GM19397 (cell line): ENCODE data around the gene OLFML2A.

Experiments used
- ATAC-seq: cut with Tn5 transposase; IDR thresholded peaks from one replicate; pipeline ENCODE4 v1.9.1; 2021; ENCODE audit warnings: mild to moderate bottlenecking, moderate library complexity; ENCODE audit not compliant: unreplicated experiment

OLFML2A gene

GRCh38 chr9:124794902-124795491, 18.1 kb downstream of the OLFML2A start:
- no peak for ATAC-seq

GRCh38 chr9:124795881-124796431, 19.0 kb downstream of the OLFML2A start:
- no peak for ATAC-seq

GRCh38 chr9:124797343-124798103, 20.6 kb downstream of the OLFML2A start:
- ATAC-seq, result no peak

DNA sequence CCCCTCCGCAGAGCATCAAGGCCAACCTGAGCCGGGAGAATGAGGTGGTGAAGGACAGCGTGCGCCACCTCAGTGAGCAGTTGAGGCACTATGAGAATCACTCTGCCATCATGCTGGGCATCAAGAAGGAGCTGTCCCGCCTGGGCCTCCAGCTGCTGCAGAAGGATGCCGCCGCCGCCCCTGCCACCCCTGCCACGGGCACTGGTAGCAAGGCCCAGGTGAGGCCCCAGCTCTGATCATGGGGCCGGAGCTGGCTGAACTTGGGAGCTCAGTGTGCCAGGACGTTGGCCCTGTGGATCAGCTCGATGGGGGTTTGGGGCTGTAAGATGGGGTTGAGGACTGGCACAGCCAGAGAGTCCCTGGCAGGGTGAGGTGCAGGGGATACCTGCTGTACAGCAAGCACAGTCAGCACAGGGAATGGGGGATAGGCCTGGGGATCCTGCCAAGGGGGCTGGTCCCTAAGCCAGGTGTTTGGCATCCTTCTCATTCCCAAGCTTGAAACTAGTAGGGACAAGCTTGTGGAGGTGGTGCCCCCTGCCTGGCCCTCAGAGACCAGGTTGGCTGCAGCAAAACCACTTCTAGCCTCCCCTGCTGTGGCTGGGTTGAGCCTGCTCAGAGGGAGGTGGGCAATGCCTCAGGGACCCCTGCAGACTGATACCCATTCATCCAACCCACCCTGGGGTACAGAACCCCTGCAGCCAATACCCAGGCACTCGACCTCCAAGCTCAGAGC, 22.5 kb downstream of the OLFML2A start:
- no peak for ATAC-seq

- ATAC-seq, result no peak
Measured at GRCh38 chr9:124800306-124801259, 23.6 kb downstream of the OLFML2A start.

DNA sequence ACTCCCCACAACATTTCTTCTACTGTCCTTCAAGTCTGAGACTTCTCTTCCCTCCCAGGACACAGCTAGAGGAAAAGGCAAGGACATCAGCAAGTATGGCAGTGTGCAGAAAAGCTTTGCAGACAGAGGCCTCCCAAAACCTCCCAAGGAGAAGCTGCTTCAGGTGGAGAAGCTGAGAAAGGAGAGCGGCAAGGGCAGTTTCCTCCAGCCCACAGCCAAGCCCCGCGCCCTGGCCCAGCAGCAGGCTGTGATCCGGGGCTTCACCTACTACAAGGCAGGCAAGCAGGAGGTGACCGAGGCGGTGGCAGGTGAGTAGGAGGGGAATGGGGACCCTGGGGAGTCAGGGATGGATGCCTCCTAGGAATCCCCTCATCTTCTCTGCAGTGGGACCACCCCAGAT, 24.4 kb downstream of the OLFML2A start:
- no peak for ATAC-seq

GRCh38 chr9:124802426-124802825, 25.5 kb downstream of the OLFML2A start:
- no peak for ATAC-seq

GRCh38 chr9:124803911-124804310, 27.0 kb downstream of the OLFML2A start:
- no peak for ATAC-seq

- ATAC-seq, result no peak
Measured at GRCh38 chr9:124805186-124805585, 28.3 kb downstream of the OLFML2A start.

- ATAC-seq, result no peak
Measured at GRCh38 chr9:124808246-124808956, 31.5 kb downstream of the OLFML2A start.

DNA sequence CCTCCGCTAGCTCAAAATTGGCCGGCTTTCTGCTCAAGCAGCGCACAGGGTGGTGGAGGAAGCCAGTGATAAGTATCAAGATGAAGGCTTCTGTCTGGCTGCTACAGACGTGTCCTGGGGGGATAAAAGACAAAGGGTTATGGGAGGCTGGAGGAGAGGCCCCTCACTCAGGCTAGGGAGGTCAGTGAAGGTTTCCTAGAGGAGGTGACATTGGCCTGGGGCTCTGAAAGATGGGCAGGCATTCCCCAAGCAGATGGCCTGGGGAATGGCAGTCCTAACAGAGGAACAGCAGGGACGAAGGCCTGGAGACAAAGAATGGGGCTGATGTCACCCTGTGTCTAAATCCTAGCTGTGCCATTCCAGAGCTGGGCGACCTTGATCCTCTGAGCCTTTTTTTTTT, 32.3 kb downstream of the OLFML2A start:
- ATAC-seq, result no peak

DNA sequence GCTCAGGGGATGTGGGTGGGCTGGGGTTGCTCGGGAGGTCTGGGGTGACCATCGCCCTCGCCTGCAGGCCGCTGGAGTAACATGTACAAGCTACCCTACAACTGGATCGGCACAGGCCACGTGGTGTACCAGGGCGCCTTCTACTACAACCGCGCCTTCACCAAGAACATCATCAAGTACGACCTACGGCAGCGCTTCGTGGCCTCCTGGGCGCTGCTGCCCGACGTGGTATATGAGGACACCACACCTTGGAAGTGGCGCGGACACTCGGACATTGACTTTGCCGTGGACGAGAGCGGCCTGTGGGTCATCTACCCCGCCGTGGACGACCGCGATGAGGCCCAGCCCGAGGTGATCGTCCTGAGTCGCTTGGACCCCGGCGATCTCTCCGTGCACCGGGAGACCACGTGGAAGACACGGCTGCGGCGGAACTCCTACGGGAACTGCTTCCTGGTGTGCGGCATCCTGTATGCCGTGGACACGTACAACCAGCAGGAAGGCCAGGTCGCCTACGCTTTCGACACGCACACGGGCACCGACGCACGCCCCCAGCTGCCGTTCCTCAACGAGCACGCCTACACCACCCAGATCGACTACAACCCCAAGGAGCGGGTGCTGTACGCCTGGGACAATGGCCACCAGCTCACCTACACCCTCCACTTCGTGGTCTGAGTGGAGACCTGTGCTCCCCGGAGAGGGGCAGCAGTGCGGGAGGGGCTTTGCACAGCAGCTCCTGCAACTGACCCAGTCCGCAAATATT, 33.0 kb downstream of the OLFML2A start:
- no peak for ATAC-seq

DNA sequence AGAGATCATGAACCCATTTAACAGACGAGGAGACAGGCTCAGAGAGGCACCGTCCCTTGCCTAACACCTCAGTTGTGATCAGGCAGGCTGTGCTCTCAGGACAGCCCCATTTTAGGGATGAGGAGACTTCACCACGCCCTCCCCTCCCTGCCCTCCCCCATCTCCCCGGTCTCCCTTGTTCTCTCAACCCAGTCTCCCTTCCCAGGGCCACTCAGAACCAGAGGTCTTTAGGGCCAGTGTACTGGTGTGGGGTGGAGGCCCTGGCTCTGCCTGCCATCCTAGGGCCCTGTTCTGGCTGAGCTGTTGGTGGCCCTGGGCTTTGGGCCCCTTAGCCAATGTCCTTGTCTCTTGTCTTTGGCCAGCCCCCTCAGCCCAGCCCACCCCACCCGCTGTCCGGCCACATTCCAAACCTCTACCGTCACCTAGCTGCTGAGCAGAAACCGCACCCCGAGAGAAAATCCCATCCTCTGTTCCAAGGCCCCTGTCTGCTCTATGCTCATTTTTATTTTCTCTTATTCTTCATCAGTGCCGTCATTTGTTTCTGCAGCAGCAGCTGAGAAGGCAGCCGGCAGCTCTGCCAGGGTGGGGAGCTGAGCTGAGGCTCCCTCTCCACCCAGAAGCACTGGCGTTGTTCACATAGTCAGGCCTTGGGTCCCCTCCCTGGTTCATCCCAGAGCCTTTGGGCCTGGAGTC, 33.9 kb downstream of the OLFML2A start:
- no peak for ATAC-seq

DNA sequence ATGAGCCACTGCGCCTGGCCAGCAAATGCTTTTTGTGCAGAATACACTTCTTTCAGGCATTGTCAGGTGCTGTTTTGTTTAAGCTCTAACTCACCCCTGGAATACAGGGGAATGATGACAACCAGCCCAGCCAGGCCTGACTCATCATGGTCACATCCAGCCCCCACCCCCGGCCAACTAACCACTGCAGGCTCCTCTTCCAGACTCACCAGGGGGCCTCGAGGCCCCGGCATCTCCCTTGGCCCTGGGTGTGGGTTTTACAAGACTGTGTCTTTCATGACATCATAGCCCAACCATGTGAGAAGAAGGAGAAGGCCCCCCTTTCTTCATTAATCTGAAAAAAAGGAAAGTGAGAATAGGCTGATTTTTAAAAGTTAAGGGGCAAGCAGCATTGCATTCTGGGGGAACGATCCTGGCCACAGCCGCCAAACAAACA, 35.5 kb downstream of the OLFML2A start:
- ATAC-seq, result no peak

DNA sequence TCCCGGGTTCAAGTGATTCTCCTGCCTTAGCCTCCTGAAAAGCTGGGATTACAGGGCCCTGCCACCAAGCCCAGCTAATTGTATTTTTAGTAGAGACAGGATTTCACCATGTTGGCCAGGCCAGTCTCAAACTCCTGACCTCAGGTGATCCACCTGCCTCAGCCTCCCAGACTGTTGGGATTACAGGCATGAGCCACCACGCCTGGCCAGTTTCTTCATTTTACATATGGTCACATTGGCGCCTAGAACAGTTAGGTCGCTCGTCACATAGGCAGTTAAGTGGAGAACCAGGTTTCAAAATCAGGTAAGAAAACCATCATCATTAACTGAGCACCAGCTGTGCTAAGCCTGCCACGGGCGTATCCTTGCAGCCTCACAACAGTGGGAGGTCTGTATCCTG, 36.1 kb downstream of the OLFML2A start:
- ATAC-seq, result no peak

DNA sequence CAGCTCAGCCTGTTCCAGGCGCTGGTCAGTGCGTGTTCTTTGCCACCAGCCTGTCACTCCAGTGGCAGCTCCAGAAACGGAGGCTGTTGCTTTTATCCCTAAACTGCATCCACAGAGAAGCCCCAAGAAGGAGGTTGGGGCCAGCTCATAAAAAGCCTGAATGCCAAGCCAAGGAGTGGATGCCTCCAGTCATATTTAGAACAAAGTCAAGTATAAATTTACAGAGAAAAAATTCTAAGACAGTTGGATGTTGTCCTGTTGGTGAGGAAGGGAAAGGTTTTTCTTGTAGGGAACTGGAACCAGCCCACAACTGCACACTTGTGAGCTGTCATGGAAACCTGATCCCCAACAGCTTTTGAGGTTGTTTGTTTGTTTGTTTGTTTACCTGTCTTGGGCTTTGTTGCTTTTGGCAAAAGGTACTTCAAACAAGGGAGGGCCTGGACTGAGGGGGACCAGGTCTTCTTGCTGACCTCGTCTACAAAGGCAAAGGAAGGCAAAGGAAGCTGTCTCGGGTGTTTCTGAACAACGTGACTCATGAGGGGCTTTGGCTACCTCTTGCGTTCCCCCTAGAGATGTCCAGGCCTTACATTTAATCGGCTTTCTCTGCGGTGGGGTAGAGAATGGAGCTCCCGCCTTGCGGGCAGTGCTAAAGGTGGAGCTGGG, 36.7 kb downstream of the OLFML2A start:
- ATAC-seq, result no peak

DNA sequence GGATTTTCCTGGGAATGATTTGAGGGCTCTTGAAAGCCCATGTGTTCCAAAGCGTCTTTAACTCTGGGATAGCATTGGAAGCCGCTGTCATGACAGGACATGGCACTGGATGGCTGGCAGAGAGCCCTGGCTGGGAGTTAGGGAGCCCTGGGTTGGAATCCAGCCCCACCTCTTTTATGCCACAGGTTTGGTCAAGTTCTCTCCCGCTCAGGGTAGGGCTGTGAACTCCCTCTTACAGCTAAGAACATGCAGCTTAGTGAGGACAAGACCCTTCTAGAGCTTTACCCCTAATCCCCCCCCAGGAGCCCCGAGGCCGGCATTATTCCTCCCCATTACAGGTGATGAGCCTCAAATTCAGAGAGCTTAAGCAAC, 37.2 kb downstream of the OLFML2A start:
- ATAC-seq, result no peak

DNA sequence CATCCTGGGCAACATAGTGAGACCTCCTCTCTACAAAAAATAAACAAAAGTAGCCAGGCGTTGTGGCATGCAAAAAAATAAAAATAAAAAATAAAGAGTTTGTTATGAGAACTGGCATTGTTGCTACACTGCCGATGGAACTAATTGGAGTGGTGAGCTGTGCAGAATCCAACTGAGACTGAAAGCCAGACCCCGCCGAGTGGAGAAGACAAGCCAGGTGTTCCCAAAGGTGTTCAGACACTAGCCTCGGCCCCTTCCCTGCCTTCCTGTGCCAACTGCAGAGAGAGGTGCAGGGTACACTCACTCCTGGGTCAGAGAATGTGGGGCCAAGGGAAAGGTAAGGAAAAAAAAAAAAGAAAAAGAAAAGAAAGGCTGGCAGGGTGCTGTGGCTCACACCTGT, 38.7 kb downstream of the OLFML2A start:
- ATAC-seq, result no peak
